Measurements from ENCODE around the gene RBKS. TPM values are rescaled to one million over a fixed set of nuclear protein-coding genes. Genes with fewer than 3 reads are reported as not detected.
A peak's percentile ranks its signal among the peaks of the same experiment; 100 is the strongest.

Gene RBKS
- total and polyA plus RNA-seq, 2 donors (not counting 1 experiment from before 2014, with no cell fraction given) = 1.3 to 2.6 TPM

GRCh38 chr2:27803046-27803445 is 87.1 kb downstream of the RBKS start:
- Histone ChIP-seq H3K9ac (ENCODE audit: insufficient read depth, low read length) (no peak overlapping the region), H3K4me3 (replicated peaks in 1 of 4; ENCODE audit: control extremely low read depth in 1 of 4, insufficient read depth in 1 of 4, low read depth in 3 of 4, low read length in 4 of 4) (no peak overlapping the region), H3K9me3 (ENCODE audit: control insufficient read depth, insufficient read depth, low read depth, low read length) (no peaks in the 10 kb centered on the region), H4K20me1 (ENCODE audit: control insufficient read depth, extremely low read depth, insufficient read depth, low read length) (no peaks in the 10 kb centered on the region), H2AFZ (ENCODE audit: low read length) (no peak overlapping the region), H3K27ac (ENCODE audit: insufficient read depth, low read length) (no peak overlapping the region), H3K4me2 (ENCODE audit: extremely low read depth, insufficient read depth, low read length) (no peak overlapping the region), H3K4me1 (ENCODE audit: control insufficient read depth, extremely low read depth, insufficient read depth, low read length) (peaks cover 25% of the 10 kb centered on the region), H3K27me3 (ENCODE audit: control insufficient read depth, insufficient read depth, low read length) (no peaks in the 10 kb centered on the region), H3K79me2 (ENCODE audit: control insufficient read depth, insufficient read depth, low read length) (no peaks in the 10 kb centered on the region), H3K36me3 (ENCODE audit: control insufficient read depth, insufficient read depth, low read length) (no peaks in the 10 kb centered on the region)
- DNase-seq (ENCODE audit: low read depth in 2 of 2) = no peak
- no peak for TF ChIP-seq EZH2 (IDR thresholded peaks at IDR 0.05; ENCODE audit: low read length, missing control alignments)
- TF ChIP-seq CTCF (conservative IDR thresholded peaks at IDR 0.05 in 1 of 2, IDR thresholded peaks at IDR 0.05 in 1 of 2; ENCODE audit: low read depth in 1 of 2, low read length in 2 of 2) = no peak

- Histone ChIP-seq H3K9ac (ENCODE audit: insufficient read depth, low read length) (no peak overlapping the region), H3K4me2 (ENCODE audit: extremely low read depth, insufficient read depth, low read length) (no peak overlapping the region), H3K4me3 (replicated peaks in 1 of 4; ENCODE audit: control extremely low read depth in 1 of 4, insufficient read depth in 1 of 4, low read depth in 3 of 4, low read length in 4 of 4) (no peak overlapping the region), H3K36me3 (ENCODE audit: control insufficient read depth, insufficient read depth, low read length) (no peaks in the 10 kb centered on the region), H3K79me2 (ENCODE audit: control insufficient read depth, insufficient read depth, low read length) (no peaks in the 10 kb centered on the region), H3K27me3 (ENCODE audit: control insufficient read depth, insufficient read depth, low read length) (no peaks in the 10 kb centered on the region), H2AFZ (ENCODE audit: low read length) (no peak overlapping the region), H3K27ac (ENCODE audit: insufficient read depth, low read length) (no peak overlapping the region), H3K9me3 (ENCODE audit: control insufficient read depth, insufficient read depth, low read depth, low read length) (no peaks in the 10 kb centered on the region), H4K20me1 (ENCODE audit: control insufficient read depth, extremely low read depth, insufficient read depth, low read length) (no peaks in the 10 kb centered on the region), H3K4me1 (ENCODE audit: control insufficient read depth, extremely low read depth, insufficient read depth, low read length) (peaks cover 28% of the 10 kb centered on the region)
- DNase-seq (ENCODE audit: low read depth in 2 of 2) = peak in 1 of 2 donors; percentile 14
- TF ChIP-seq CTCF (conservative IDR thresholded peaks at IDR 0.05 in 1 of 2, IDR thresholded peaks at IDR 0.05 in 1 of 2; ENCODE audit: low read depth in 1 of 2, low read length in 2 of 2) = no peak
- no peak for TF ChIP-seq EZH2 (IDR thresholded peaks at IDR 0.05; ENCODE audit: low read length, missing control alignments)
Observed at GRCh38 chr2:27802547-27802946, 87.6 kb downstream of the RBKS start.

- H3K9ac ChIP-seq (ENCODE audit: insufficient read depth, low read length) = no peak overlapping the region
- no peaks in the 10 kb centered on the region for H3K36me3 ChIP-seq (ENCODE audit: control insufficient read depth, insufficient read depth, low read length)
- no peaks in the 10 kb centered on the region for H3K27me3 ChIP-seq (ENCODE audit: control insufficient read depth, insufficient read depth, low read length)
- H3K27ac ChIP-seq (ENCODE audit: insufficient read depth, low read length) = peak overlapping the region; percentile 94
- H3K4me2 ChIP-seq (ENCODE audit: extremely low read depth, insufficient read depth, low read length) = no peak overlapping the region
- H3K4me1 ChIP-seq (ENCODE audit: control insufficient read depth, extremely low read depth, insufficient read depth, low read length) = peaks cover 34% of the 10 kb centered on the region
- no peak for DNase-seq (ENCODE audit: low read depth in 2 of 2)
- no peaks in the 10 kb centered on the region for H3K9me3 ChIP-seq (ENCODE audit: control insufficient read depth, insufficient read depth, low read depth, low read length)
- H4K20me1 ChIP-seq (ENCODE audit: control insufficient read depth, extremely low read depth, insufficient read depth, low read length) = no peaks in the 10 kb centered on the region
- H3K79me2 ChIP-seq (ENCODE audit: control insufficient read depth, insufficient read depth, low read length) = no peaks in the 10 kb centered on the region
- no peak overlapping the region for H3K4me3 ChIP-seq (replicated peaks in 1 of 4; ENCODE audit: control extremely low read depth in 1 of 4, insufficient read depth in 1 of 4, low read depth in 3 of 4, low read length in 4 of 4)
- TF ChIP-seq CTCF (conservative IDR thresholded peaks at IDR 0.05 in 1 of 2, IDR thresholded peaks at IDR 0.05 in 1 of 2; ENCODE audit: low read depth in 1 of 2, low read length in 2 of 2) (no peak), EZH2 (IDR thresholded peaks at IDR 0.05; ENCODE audit: low read length, missing control alignments) (no peak)
- no peak overlapping the region for H2AFZ ChIP-seq (ENCODE audit: low read length)
Observed at GRCh38 chr2:27800856-27801255, 89.3 kb downstream of the RBKS start.
